Left kidney (tissue), 2 donors: Measurements from ENCODE around the gene ADAM21. TPM values are rescaled to one million over a fixed set of nuclear protein-coding genes. Genes with fewer than 3 reads are reported as not detected.
"Not testable (repeated sequence)": the region's sequence is repeated elsewhere in the genome, so short reads cannot be mapped to it uniquely, and the experiment has no call there.

ENCODE experiments used
- DNase-seq: peaks from one replicate; pipeline ENCODE4 v3.0.0-alpha.2; 2013
- polyA plus RNA-seq: library from polyadenylated mRNA; unstranded; fragments of 120-200 nt; gene quantifications from one replicate; pipeline ENCODE4 v1.2.1, GENCODE V29; 2013; ENCODE audit not compliant: insufficient read length

Gene ADAM21
- polyA plus RNA-seq, 1 donor = 0.93 TPM

DNA sequence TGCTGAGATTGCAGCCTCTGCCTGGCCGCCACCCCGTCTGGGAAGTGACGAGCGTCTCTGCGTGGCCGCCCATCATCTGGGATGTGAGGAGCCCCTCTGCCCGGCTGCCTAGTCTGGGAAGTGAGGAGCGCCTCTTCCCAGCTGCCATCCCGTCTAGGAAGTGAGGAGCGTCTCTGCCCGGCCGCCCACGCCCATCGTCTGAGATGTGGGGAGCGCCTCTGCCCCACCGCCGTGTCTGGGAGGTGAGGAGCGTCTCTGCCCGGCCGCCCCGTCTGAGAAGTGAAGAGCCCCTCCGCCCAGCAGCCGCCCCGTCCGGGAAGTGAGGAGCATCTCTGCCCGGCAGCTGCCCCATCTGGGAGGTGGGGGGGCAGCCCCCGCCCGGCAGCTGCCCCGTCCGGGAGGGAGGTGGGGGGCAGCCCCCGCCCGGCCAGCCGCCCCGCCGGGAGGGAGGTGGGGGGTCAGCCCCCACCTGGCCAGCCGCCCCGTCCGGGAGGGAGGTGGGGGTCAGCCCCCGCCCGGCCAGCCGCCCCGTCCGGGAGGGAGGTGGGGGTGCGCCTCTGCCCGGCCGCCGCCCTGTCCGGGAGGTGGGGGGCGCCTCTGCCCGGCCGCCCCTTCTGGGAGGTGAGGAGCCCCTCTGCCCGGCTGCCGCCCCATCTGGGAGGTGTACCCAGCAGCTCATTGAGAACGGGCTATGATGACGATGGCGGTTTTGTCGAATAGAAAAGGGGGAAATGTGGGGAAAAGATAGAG lies 25.6 kb downstream of the ADAM21 start:
- not testable (repeated sequence) for DNase-seq

DNA sequence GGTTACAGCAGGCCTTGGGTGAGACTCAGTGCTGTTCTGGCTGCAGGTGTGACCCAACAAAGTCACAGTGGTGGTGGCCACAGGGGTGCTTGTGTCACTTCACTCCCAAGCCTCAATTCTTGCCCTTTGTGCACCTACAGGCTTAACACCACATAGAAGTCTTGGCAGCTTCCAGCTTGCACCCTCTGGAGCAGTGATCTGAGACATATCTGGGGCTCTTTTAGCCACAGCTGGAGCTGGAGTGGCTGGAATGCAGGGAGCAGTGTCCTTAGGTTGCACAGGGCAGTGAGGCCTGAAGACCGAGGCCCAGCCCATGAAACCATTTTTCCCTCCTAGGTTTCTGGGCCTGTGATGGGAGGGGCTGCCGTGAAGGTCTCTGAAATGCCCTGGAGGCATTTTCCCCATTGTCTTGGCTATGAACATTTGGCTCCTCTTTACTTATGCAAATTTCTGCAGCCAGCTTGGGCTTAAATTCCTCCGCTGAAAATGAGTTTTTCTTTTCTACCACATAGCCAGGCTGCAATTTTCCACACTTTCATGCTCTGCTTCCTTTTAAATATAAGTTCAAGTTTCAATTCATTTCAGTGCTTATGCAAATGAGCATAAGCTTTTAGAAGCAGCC lies 37.7 kb downstream of the ADAM21 start:
- DNase-seq = no peak

DNA sequence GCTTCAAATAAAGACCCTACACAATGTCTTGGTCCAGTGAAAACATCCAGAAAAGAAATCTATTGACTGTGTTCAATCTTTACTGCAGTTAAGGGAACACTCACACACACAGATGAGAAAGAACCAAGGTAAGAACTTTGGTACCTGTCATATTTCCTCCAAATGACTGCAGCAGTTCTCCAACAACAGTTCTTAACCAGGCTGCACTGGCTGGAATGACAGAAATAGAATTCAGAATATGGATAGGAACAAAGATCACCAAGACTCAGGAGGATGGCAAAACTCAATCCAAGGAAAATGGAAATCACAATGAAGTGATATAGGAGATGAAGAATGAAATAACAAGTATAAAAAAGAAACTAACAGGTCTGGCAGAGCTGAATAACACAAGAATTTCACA lies 46.2 kb downstream of the ADAM21 start:
- DNase-seq = no peak

Other genes starting within 250 kb of the ADAM21 start
- 80.2 TPM for gene COX16, start 92.5 kb upstream of the ADAM21 start, polyA plus RNA-seq
- 51.6 TPM for gene SYNJ2BP, start 35.1 kb upstream of the ADAM21 start, polyA plus RNA-seq
- 0.38 TPM for gene ADAM20, start 82.8 kb downstream of the ADAM21 start, polyA plus RNA-seq
- gene MED6, start 148.5 kb downstream of the ADAM21 start, polyA plus RNA-seq = 45.5 TPM
- gene TTC9, start 189.7 kb downstream of the ADAM21 start, polyA plus RNA-seq = 2.8 TPM